ENCODE data around the gene NTM. TPM values are rescaled to one million over a fixed set of nuclear protein-coding genes. Genes with fewer than 3 reads are reported as not detected.

The NTM gene
- total RNA-seq, 2 experiments from 2014 or later: not detected

DNA sequence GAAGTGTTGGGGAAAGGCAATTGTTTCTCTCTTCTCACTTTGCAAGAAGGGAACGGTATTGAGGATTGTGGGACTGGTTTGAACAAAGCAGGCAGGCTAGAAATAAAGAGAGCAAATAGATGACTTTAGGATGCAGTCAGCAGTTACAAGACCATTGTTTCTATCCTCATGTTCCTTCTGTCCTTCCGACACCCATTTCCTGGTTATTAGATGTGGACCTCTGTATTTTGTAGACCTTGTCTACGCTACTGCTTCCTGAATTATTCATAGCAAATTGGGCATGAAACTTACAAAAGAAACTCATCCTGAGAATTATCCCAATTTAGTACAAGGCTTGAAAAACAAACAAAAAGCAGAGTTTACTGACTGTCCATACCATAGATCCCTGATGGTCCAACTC, 656.3 kb downstream of the NTM start:
- DNase-seq: no peak
- no peaks in the 10 kb centered on the region for H3K4me1 Mint-ChIP-seq
- H3K27me3 Mint-ChIP-seq: no peaks in the 10 kb centered on the region
- peaks cover 9% of the 10 kb centered on the region for H3K9me3 Mint-ChIP-seq
- ChIA-PET CTCF (no interaction called here), POLR2A (no interaction called here)
- H3K4me3 Mint-ChIP-seq: no peak overlapping the region
- no peaks in the 10 kb centered on the region for H3K36me3 Mint-ChIP-seq (ENCODE audit: low read depth)
- no peak overlapping the region for H3K27ac Mint-ChIP-seq

DNA sequence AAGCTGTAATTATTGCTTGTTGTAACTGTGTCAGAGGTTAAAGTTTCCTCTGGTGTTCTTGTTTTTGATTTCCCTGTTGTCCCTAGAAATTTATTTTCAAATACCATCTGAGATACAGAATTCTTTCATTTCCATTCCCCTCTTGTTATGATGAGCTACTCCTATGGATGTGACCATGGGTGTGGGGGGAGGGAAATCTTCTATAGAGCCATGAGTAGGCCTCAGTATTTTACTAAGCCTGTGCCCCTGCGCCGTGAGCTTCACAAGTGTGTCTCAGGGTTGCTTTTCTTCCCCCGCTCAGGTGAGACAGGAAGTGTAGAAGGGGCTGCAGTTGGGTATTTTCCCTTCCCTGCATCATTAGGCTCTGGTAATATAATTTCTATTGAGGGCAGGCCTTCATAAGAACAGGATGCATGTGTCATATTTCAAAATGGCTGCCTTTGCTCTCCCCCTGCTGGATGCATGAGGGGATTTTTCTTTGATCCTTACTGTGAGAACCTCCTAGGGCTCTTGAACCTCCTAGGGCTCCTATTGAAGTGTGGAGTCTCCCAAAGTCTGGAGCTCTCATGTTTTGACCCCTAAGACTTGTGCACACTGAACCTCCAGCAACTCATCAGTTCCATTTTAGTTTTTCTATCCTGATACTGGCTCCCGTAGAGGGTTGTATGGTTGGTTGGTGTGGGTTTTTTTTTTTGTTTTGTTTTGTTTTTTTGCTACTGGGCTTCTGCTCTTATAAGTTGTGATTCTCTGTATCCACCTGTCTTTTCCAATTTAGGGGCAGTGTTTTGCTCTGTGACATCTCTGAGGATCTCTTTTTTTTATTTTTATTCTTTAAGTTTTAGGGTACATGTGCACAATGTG, 658.2 kb downstream of the NTM start:
- Mint-ChIP-seq H3K36me3 (ENCODE audit: low read depth) (no peaks in the 10 kb centered on the region), H3K4me1 (no peaks in the 10 kb centered on the region), H3K27ac (no peak overlapping the region), H3K9me3 (peaks cover 5% of the 10 kb centered on the region), H3K4me3 (no peak overlapping the region), H3K27me3 (no peaks in the 10 kb centered on the region)
- CTCF ChIA-PET: interaction anchor here (0.5 kb wide), 1 partner anchor 997 kb away, joined by 4 read pairs; no protein-coding TSS in a partner anchor
- DNase-seq: no peak
- POLR2A ChIA-PET: no interaction called here

DNA sequence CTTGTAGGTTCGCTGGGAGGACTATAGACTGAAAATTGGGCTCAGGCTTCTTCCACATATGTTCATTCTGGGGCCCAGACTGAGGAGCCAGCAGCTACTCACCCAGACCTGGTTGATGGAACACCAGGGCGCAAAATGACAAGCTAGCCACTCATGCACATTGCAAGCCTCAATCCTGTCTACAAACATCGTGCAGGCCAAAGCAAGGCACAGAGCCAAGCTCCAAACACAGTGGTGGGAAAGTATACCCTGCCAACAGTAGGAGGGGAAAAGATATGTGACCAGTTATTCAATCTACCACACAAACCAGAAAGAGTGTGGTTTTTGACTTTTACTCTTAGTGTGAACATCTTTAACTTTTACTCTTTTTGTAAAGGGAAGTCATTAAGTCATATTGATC, 660.5 kb downstream of the NTM start:
- no peaks in the 10 kb centered on the region for H3K4me1 Mint-ChIP-seq
- no peak for DNase-seq
- H3K27me3 Mint-ChIP-seq: no peaks in the 10 kb centered on the region
- CTCF ChIA-PET: no interaction called here
- H3K27ac Mint-ChIP-seq: no peak overlapping the region
- POLR2A ChIA-PET: no interaction called here
- peaks cover 2% of the 10 kb centered on the region for H3K9me3 Mint-ChIP-seq
- H3K4me3 Mint-ChIP-seq: no peak overlapping the region
- H3K36me3 Mint-ChIP-seq (ENCODE audit: low read depth): no peaks in the 10 kb centered on the region

DNA sequence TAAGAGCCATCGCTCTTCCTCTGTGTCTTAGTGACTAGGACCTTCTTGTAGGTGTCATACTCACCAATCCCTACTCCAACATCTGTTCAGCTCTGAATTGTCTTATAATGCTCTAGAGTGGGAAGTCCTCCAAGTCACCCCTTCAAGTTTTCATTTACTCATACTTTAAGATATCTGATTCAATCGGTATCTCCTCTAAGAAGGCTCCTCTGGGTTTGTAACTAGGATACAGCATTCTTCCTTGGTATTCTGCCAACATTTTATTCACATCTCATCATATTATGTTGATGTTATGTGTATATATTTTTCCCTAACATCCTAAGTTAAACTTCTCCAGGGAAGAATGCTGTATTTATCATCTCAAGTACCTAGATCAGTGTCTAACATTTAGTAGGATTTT, 662.1 kb downstream of the NTM start:
- no peak for DNase-seq
- no peak overlapping the region for H3K27ac Mint-ChIP-seq
- ChIA-PET CTCF (no interaction called here), POLR2A (no interaction called here)
- no peaks in the 10 kb centered on the region for H3K9me3 Mint-ChIP-seq
- no peak overlapping the region for H3K4me3 Mint-ChIP-seq
- no peaks in the 10 kb centered on the region for H3K4me1 Mint-ChIP-seq
- no peaks in the 10 kb centered on the region for H3K27me3 Mint-ChIP-seq
- H3K36me3 Mint-ChIP-seq (ENCODE audit: low read depth): no peaks in the 10 kb centered on the region

DNA sequence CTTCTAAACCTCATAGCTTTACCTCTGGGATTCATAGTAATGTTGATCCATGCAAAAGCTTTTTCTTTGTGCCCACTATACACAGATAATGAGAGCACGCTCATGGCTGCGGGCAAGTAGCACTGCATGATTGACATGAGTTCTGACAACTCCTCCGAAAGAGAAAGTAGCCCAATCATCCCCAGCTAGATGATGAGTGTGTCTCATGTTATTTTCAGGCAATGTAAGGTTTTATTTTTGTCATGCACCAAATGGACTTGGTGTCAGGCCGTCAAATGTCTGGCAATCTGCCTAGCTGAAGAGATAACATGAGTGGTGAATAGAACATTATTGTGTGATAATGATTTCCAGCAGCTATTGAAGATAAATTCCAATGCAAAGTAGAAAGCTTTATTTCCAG, 662.6 kb downstream of the NTM start:
- no peaks in the 10 kb centered on the region for H3K9me3 Mint-ChIP-seq
- H3K27ac Mint-ChIP-seq: no peak overlapping the region
- no peak for DNase-seq
- POLR2A ChIA-PET: no interaction called here
- H3K36me3 Mint-ChIP-seq (ENCODE audit: low read depth): no peaks in the 10 kb centered on the region
- CTCF ChIA-PET: no interaction called here
- H3K4me1 Mint-ChIP-seq: no peaks in the 10 kb centered on the region
- H3K4me3 Mint-ChIP-seq: no peak overlapping the region
- no peaks in the 10 kb centered on the region for H3K27me3 Mint-ChIP-seq

DNA sequence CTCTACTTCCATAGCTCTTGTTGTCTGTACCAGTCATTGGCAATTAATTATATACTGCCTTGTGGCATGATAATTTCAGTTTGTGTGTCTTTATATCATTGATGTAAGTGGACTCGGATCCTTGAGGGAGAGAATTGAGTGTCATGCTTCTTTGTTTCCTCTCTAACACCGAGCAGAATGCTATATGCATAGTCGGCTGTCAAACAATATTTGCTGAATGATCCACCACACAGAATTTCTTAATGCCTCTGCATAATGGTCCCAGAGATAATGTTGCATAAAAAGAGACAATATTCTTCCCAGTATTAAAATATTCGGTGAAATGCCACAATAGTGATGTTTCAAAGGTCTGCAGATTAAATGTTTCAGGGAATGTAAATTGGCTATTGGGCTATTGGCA, 664.8 kb downstream of the NTM start:
- no peak for DNase-seq
- POLR2A ChIA-PET: no interaction called here
- no peaks in the 10 kb centered on the region for H3K4me1 Mint-ChIP-seq
- no peaks in the 10 kb centered on the region for H3K36me3 Mint-ChIP-seq (ENCODE audit: low read depth)
- CTCF ChIA-PET: no interaction called here
- H3K4me3 Mint-ChIP-seq: no peak overlapping the region
- no peaks in the 10 kb centered on the region for H3K9me3 Mint-ChIP-seq
- no peaks in the 10 kb centered on the region for H3K27me3 Mint-ChIP-seq
- no peak overlapping the region for H3K27ac Mint-ChIP-seq

DNA sequence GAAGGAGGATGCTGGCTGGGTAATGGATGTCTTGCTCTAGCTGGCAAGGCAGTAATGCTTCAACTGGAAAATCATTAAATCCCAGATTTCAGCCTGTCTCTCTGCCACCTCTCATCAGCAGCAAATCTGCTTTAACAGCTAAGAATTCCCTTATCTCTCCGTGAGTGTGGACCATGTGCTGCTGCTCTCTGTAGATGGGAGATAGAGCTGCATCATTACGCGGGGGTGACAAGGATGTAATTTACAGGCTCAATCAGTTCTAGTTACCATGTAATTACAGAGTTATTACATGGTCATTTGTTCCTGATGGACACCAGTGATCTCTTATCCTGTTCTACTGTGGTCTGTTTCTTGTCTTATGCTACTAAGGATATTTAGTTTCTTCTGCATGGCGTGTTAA, 665.4 kb downstream of the NTM start:
- Mint-ChIP-seq H3K36me3 (ENCODE audit: low read depth) (no peaks in the 10 kb centered on the region), H3K9me3 (no peaks in the 10 kb centered on the region), H3K27ac (no peak overlapping the region), H3K27me3 (no peaks in the 10 kb centered on the region), H3K4me3 (no peak overlapping the region), H3K4me1 (no peaks in the 10 kb centered on the region)
- no peak for DNase-seq
- CTCF ChIA-PET: no interaction called here
- POLR2A ChIA-PET: no interaction called here

DNA sequence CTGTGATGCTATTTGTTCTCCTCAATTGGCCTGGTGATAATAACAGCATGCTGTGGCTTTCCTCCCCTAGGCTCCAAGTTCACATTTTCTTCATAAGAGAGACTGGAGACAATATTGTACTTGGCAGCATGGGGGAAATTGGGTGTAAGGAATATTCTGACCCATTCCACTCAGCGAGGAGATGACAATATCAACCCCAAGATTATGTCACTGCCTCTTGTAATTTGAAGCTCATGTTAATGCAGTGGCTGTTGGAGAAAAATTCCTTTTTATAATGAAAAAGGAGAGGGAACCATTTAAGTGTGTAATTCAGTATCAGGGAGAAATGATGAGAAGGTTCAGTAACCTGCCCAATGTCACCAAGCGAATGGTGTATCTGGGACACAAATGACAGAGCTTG, 665.8 kb downstream of the NTM start:
- DNase-seq: no peak
- Mint-ChIP-seq H3K27ac (no peak overlapping the region), H3K36me3 (ENCODE audit: low read depth) (no peaks in the 10 kb centered on the region), H3K4me3 (no peak overlapping the region), H3K4me1 (no peaks in the 10 kb centered on the region), H3K27me3 (no peaks in the 10 kb centered on the region), H3K9me3 (no peaks in the 10 kb centered on the region)
- ChIA-PET POLR2A (no interaction called here), CTCF (no interaction called here)

DNA sequence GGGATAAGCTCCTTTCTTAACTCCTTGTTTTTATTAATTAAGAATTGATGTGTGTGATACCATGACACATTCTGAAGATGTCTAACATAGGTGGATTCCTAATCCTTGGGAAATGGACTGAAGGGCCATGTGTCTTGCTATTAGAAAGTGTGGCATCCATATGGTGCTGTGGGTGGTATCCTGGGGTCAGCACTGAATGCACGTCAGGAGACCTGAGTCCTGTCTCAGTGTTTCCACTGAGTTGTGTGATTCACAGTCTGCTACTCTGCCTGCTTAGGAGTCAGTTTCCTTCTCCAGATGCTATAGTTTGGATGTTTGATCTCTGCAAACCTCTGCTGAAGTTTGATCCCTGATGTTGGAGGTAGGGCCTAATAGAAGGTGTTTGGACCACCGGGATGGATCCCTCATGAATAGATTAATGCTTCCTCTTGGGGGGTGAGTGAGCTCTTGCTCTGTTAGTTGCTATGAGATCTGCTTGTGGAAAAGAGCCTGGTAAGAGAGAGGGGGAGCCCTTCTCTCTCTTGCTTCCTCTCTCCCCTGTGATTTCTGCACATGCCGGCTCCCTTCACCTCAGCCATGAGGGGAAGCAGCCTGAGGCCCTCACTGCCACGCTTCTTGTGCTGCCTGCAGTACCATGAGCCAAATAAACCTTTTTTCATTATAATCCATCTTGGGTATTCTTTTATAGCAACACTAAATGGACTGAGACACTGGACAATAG, 666.5 kb downstream of the NTM start:
- Mint-ChIP-seq H3K27me3 (no peaks in the 10 kb centered on the region), H3K4me1 (no peaks in the 10 kb centered on the region), H3K27ac (no peak overlapping the region), H3K9me3 (no peaks in the 10 kb centered on the region), H3K4me3 (no peak overlapping the region), H3K36me3 (ENCODE audit: low read depth) (no peaks in the 10 kb centered on the region)
- CTCF ChIA-PET: no interaction called here
- POLR2A ChIA-PET: no interaction called here
- no peak for DNase-seq

DNA sequence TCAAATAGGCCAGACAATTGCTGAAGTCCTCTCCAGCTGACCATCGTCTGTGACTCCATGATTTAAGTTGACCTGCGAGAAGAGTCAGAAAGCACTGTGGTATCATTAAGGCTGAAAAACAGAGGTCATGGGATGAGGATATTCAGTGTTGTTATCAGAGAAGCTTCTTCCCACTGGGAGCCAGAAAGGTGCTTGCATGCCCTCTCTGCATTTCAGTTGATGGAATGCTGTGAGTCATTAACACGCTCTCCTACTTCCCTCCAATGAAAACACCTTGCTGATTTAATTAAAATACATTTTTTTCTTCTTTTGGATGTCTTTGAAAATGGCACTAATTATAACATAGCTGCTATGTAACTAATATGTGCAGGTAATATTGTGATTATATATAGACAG, 667.0 kb downstream of the NTM start:
- Mint-ChIP-seq H3K9me3 (no peaks in the 10 kb centered on the region), H3K4me3 (no peak overlapping the region), H3K4me1 (no peaks in the 10 kb centered on the region), H3K27ac (no peak overlapping the region), H3K36me3 (ENCODE audit: low read depth) (no peaks in the 10 kb centered on the region), H3K27me3 (no peaks in the 10 kb centered on the region)
- ChIA-PET CTCF (no interaction called here), POLR2A (no interaction called here)
- DNase-seq: no peak

DNA sequence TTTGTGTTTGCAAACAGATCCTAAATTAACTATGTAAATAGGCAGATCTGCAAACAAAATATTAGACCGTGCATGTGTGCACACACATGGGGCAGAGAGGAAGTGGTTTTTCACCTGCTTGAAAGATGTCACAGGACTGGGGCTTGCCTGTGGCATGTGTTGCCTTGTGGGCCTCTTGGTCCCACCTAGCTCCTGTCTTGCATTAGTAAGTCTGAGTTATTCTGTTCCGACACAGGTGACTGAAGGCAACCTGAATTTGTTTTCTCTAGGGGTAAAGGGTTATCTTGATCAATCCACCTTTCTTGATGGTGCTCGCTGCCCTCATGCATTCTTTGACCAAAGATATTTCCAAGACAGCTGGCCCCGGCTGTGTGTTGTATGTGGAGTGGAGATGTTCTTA, 667.5 kb downstream of the NTM start:
- no peaks in the 10 kb centered on the region for H3K36me3 Mint-ChIP-seq (ENCODE audit: low read depth)
- no peaks in the 10 kb centered on the region for H3K4me1 Mint-ChIP-seq
- no peak overlapping the region for H3K4me3 Mint-ChIP-seq
- H3K27ac Mint-ChIP-seq: no peak overlapping the region
- ChIA-PET CTCF (no interaction called here), POLR2A (no interaction called here)
- DNase-seq: no peak
- no peaks in the 10 kb centered on the region for H3K9me3 Mint-ChIP-seq
- H3K27me3 Mint-ChIP-seq: no peaks in the 10 kb centered on the region

DNA sequence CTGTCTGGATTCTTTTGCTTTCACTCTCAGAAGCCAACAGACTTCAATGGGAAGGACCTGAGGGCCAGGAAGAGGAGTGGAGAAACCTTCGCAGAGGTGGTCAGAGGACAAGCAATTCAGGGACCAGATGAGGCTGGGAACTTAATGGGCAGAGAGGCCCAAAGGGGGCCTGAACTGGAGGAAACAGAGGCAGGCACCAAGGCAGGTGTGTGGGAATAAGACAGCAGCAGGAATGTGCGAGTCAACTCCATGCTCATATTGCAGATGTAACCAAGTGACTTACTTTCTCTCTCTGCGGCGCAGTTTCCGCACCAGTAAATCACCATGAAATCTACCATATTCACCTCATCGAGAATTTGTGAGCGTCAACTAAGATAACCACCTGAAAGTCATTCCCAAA, 669.1 kb downstream of the NTM start:
- ChIA-PET CTCF (no interaction called here), POLR2A (no interaction called here)
- H3K36me3 Mint-ChIP-seq (ENCODE audit: low read depth): no peaks in the 10 kb centered on the region

DNA sequence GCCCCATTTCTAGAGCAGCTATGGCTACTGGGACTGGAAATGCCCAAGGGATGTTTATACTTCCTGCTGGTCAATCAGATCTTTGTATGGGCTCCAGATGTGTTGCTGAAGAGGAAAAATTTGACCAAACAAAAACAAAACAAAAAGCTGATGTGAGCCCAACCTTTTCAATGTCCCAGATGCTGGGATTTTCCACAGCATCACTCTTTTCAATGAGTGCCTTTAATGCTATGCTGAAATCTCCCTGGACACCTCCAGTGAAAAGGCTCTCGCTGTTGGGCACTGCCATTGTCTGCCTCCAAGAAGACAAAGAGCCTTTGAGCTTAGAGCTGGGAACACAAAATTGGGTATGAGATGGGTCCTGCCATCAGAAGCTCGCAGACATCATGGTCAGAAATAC, 671.9 kb downstream of the NTM start:
- CTCF ChIA-PET: no interaction called here
- H3K4me1 Mint-ChIP-seq: no peaks in the 10 kb centered on the region

More for the DNA sequence above, 669.1 kb downstream of the NTM start:
- DNase-seq: no peak
- H3K4me1 Mint-ChIP-seq: no peaks in the 10 kb centered on the region
- no peaks in the 10 kb centered on the region for H3K9me3 Mint-ChIP-seq
- H3K27me3 Mint-ChIP-seq: no peaks in the 10 kb centered on the region
- no peak overlapping the region for H3K27ac Mint-ChIP-seq
- no peak overlapping the region for H3K4me3 Mint-ChIP-seq

DNA sequence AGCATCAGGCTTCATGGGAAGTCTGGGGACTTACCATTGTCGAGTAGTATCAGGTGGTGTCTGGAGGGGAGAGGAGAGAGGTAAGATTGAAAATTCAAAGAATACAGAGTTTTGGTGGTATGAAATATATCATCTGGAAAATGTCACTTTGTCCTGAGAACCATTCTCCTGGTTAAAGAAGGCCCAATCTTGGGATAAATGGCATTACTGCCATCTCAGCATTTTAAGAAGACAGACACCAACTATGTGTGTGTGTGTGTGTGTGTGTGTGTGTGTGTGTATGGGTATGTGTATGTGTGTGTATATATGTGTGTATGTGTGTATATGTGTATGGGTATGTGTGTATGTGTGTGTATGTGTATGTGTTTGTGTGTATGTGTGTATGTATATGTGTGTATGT, 673.3 kb downstream of the NTM start:
- H3K27ac Mint-ChIP-seq: no peak overlapping the region
- CTCF ChIA-PET: no interaction called here
- no peaks in the 10 kb centered on the region for H3K4me1 Mint-ChIP-seq
- no peaks in the 10 kb centered on the region for H3K36me3 Mint-ChIP-seq (ENCODE audit: low read depth)
- no peaks in the 10 kb centered on the region for H3K9me3 Mint-ChIP-seq
- H3K4me3 Mint-ChIP-seq: no peak overlapping the region
- H3K27me3 Mint-ChIP-seq: no peaks in the 10 kb centered on the region
- POLR2A ChIA-PET: no interaction called here
- no peak for DNase-seq

More for the DNA sequence above, 671.9 kb downstream of the NTM start:
- POLR2A ChIA-PET: no interaction called here
- H3K27ac Mint-ChIP-seq: no peak overlapping the region
- no peaks in the 10 kb centered on the region for H3K36me3 Mint-ChIP-seq (ENCODE audit: low read depth)
- no peaks in the 10 kb centered on the region for H3K9me3 Mint-ChIP-seq
- H3K27me3 Mint-ChIP-seq: no peaks in the 10 kb centered on the region
- no peak for DNase-seq
- H3K4me3 Mint-ChIP-seq: no peak overlapping the region
